BJ (cell line): ENCODE measurements around the gene FANK1. TPM values are rescaled to one million over a fixed set of nuclear protein-coding genes. Genes with fewer than 3 reads are reported as not detected.

ENCODE experiments used
- CTCF ChIA-PET: fragments of 350-600 bp; formaldehyde crosslinking; extraction: SDS; loops from one replicate; lab custom pipeline; 2021; ENCODE audit warnings: antibody characterized with exemption, inconsistent platforms; lab: Yijun Ruan, JAX
- POLR2A ChIA-PET: fragments of 300-600 bp; sonication (Branson Sonifier 250); formaldehyde crosslinking; extraction: SDS; loops from one replicate; lab custom pipeline; 2021; ENCODE audit warnings: antibody characterized with exemption; lab: Charles Lee
- DNase-seq: peaks from one replicate; pipeline ENCODE4 v3.0.0-alpha.2; 2011; ENCODE audit warnings: low read depth
- H3K27me3 ChIP-seq: 2 replicates; pipeline ENCODE4 v1.6.0; 2011; ENCODE audit warnings: low read length; ENCODE audit not compliant: control insufficient read depth, insufficient read depth
- H3K36me3 ChIP-seq: 2 replicates; pipeline ENCODE4 v1.5.1; 2011; ENCODE audit warnings: low read length; ENCODE audit not compliant: control insufficient read depth, insufficient read depth
- H3K4me3 ChIP-seq: 2 replicates; pipeline ENCODE4 v1.5.1; 2011; ENCODE audit warnings: low read depth, mild to moderate bottlenecking, control low read depth, low read length
- polyA plus RNA-seq: library from polyadenylated mRNA; depleted of rRNA; stranded (reverse); fragments of >200 nt; gene quantifications from 2 replicates; pipeline ENCODE4 v1.2.3, GENCODE V29; 2011
- TF ChIP-seq, protein P1 (sequence below): IDR thresholded peaks from 2 replicates; pipeline ENCODE4 v1.5.1; 2011; ENCODE audit warnings: low read depth, mild to moderate bottlenecking, control low read depth, inconsistent platforms, low read length, moderate library complexity; ENCODE audit not compliant: insufficient read depth

FANK1 gene
- polyA plus RNA-seq, 1 experiment: 1.8 TPM

GRCh38 chr10:126034586-126034985, 138.2 kb downstream of the FANK1 start:
- TF ChIP-seq, protein P1, sequence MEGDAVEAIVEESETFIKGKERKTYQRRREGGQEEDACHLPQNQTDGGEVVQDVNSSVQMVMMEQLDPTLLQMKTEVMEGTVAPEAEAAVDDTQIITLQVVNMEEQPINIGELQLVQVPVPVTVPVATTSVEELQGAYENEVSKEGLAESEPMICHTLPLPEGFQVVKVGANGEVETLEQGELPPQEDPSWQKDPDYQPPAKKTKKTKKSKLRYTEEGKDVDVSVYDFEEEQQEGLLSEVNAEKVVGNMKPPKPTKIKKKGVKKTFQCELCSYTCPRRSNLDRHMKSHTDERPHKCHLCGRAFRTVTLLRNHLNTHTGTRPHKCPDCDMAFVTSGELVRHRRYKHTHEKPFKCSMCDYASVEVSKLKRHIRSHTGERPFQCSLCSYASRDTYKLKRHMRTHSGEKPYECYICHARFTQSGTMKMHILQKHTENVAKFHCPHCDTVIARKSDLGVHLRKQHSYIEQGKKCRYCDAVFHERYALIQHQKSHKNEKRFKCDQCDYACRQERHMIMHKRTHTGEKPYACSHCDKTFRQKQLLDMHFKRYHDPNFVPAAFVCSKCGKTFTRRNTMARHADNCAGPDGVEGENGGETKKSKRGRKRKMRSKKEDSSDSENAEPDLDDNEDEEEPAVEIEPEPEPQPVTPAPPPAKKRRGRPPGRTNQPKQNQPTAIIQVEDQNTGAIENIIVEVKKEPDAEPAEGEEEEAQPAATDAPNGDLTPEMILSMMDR: no peak
- no peak for DNase-seq
- peaks cover 2% of the 10 kb centered on the region; the same call in 1 of the 2 replicates for H3K36me3 ChIP-seq
- H3K27me3 ChIP-seq: no peaks in the 10 kb centered on the region
- H3K4me3 ChIP-seq: no peak overlapping the region
- CTCF ChIA-PET: no interaction called here
- POLR2A ChIA-PET: no interaction called here

- ChIA-PET POLR2A (no interaction called here), CTCF (no interaction called here)
- Histone ChIP-seq H3K36me3 (peaks cover 3% of the 10 kb centered on the region), H3K4me3 (no peak overlapping the region), H3K27me3 (no peaks in the 10 kb centered on the region)
- DNase-seq: no peak
- TF ChIP-seq, protein P1: no peak
These were observed 140.2 kb downstream of the FANK1 start for GRCh38 chr10:126036515-126036914.

DNA sequence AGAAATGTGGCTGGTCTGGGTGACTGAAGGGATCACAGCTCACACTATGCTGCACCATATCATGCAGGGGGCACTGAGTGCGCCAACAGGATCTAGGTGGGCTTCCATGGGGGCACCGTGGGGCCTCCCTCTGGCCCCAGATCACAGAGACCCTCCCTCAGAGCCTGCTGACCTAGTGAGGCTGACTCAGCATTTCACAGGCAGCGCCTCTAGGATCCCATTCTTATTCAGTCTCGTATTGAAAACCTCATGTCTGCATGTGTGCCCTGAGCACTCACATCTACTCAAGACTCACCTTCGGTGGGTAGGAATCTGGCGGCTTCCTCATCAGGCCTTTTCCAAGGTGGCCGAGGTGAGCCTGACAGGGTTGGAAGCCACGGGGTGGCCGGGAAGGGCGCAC, 141.6 kb downstream of the FANK1 start:
- no peaks in the 10 kb centered on the region for H3K27me3 ChIP-seq
- no peak for DNase-seq
- H3K36me3 ChIP-seq: peaks cover 4% of the 10 kb centered on the region
- ChIA-PET CTCF (no interaction called here), POLR2A (no interaction called here)
- TF ChIP-seq, protein P1: no peak
- no peak overlapping the region for H3K4me3 ChIP-seq

- peaks cover 4% of the 10 kb centered on the region for H3K36me3 ChIP-seq
- POLR2A ChIA-PET: no interaction called here
- CTCF ChIA-PET: no interaction called here
- DNase-seq: no peak
- H3K4me3 ChIP-seq: no peak overlapping the region
- no peaks in the 10 kb centered on the region for H3K27me3 ChIP-seq
- TF ChIP-seq, protein P1: no peak
These were observed 144.8 kb downstream of the FANK1 start for GRCh38 chr10:126041117-126041516.

DNA sequence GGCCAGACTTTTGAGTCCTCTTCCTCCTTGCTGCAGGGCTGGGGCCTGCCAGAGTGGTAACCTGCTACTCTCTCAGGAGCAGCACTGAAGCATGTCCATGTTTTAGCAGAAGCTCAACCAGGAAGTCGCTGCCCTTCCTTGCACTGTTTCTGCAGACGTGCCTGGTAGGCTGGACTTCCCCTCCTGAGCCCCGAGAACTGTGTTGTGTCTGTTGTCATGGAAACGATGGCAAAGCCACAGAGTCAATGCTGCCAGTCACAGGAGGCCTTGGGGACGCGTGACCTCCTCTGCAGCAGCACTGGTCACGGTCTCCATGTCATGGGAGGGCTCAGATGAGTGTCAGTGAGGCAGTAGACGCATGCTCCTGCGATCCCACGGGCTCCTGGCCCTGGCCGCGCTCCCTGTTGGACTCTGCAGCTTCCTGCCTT, 145.5 kb downstream of the FANK1 start:
- CTCF ChIA-PET: no interaction called here
- TF ChIP-seq, protein P1: no peak

More for the DNA sequence above, 145.5 kb downstream of the FANK1 start:
- POLR2A ChIA-PET: no interaction called here
- Histone ChIP-seq H3K36me3 (peaks cover 4% of the 10 kb centered on the region), H3K27me3 (no peaks in the 10 kb centered on the region), H3K4me3 (no peak overlapping the region)
- no peak for DNase-seq
